Activated naive CD4-positive, alpha-beta T cell treated with anti-CD3 and anti-CD28 coated beads, Interleukin-2, amount 50 U/mL, for 72 hours (primary cell): ENCODE measurements around the gene CALHM3. TPM values are rescaled to one million over a fixed set of nuclear protein-coding genes. Genes with fewer than 3 reads are reported as not detected.
"Not testable (repeated sequence)": the region's sequence is repeated elsewhere in the genome, so short reads cannot be mapped to it uniquely, and the experiment has no call there.

Source experiments
- ATAC-seq, 2 donors: fragments of 150-1000 bp; cut with Tn5 transposase; 2 replicates each; pipeline ENCODE4 v1.10.0; 2021; ENCODE audit warnings: mild to moderate bottlenecking in 2 of 2, moderate library complexity in 2 of 2
- DNase-seq, 2 donors: peaks; one replicate each; pipeline ENCODE4 v3.0.0; 2021 to 2022; ENCODE audit warnings: low spot score in 2 of 2
- H3K27ac Mint-ChIP-seq, 2 donors: one replicate each; pipeline ENCODE4 v1.8.0; 2022; ENCODE audit warnings: mild to moderate bottlenecking in 2 of 2, mixed read lengths in 2 of 2
- H3K36me3 Mint-ChIP-seq, 2 donors: one replicate each; pipeline ENCODE4 v1.8.0; 2022; ENCODE audit warnings: mixed read lengths in 2 of 2
- H3K9me3 Mint-ChIP-seq, 2 donors: one replicate each; pipeline ENCODE4 v1.8.0; 2022; ENCODE audit warnings: mixed read lengths in 2 of 2
- total RNA-seq, 2 donors: library from RNA; stranded (reverse); gene quantifications; one replicate each; pipeline ENCODE4 v1.2.3, GENCODE V29; 2022

Gene CALHM3
- total RNA-seq, 2 donors from 2014 or later, result not detected

DNA sequence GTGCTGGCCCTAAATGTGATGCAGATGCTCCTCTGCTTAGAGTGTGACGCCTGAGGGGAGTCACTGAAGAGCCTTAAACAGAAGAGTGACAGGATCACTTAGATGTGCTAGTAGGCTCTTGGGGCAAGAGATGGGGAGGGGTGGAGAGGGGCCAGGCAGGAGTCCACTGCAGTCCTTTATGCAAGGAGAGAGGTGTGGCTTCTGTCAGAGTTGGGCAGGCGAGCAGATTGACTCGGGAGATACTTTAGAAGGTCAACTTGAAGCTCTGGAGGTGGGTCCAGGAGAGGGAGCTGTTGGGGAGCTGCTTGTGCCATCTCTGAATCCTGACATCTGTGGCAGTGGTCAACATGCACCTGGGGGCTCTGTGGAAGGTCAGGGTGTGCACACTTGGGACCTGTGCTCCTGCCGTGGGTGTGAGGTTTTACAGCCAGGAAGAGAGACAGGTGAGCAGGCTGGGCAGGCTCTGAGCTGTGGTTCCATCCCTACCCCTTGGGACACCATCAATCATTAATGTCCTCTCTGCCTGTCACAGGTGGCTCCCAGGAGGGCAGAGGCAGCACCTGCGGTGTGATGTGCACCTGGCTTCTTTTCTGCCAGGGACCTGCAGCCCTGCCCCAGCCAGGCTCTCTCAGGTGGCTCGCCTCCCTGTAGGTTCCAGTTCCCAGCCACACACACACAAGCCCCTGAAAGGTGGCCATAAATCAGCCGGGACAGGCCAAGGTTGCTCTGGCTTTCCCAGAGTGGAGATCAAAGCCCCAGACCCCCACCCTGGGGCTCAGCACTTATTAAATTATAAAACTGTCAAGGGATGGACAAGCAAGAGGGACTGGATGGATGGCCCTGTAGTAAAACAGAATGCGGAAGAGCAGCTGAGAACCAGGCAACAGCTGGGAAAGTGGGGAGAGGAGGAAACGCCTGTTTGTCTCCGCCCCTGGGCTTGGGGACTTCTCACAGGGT, 28.5 kb upstream of the CALHM3 start:
- Mint-ChIP-seq H3K9me3 (no peaks in the 10 kb centered on the region), H3K27ac (peak overlapping the region in 1 of 2 donors; percentile 11), H3K36me3 (no peaks in the 10 kb centered on the region)
- DNase-seq (no peak), ATAC-seq (no peak)

DNA sequence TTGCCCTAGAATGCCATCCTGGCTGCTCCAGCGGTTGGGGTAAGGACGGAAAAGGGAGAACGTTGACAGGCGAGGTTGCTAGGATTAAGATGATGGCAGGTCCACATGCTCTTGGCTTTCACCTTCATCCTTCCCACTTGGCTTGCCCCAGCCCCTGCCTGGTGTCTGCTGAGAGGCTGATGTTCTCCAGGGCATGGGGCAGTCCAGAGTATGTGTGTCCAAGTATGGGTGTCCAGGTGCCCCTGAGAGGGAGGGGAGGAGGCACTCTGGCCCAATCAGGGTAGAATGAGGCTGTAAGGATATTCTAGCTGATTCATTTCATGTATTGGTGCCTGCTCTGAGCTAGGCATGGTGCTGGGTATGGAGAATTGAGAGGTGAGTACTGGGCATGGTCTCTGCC, 27.0 kb upstream of the CALHM3 start:
- no peak for ATAC-seq
- no peak overlapping the region for H3K27ac Mint-ChIP-seq
- no peaks in the 10 kb centered on the region for H3K9me3 Mint-ChIP-seq
- peak in 1 of 2 donors; percentile 23 for DNase-seq
- no peaks in the 10 kb centered on the region for H3K36me3 Mint-ChIP-seq

DNA sequence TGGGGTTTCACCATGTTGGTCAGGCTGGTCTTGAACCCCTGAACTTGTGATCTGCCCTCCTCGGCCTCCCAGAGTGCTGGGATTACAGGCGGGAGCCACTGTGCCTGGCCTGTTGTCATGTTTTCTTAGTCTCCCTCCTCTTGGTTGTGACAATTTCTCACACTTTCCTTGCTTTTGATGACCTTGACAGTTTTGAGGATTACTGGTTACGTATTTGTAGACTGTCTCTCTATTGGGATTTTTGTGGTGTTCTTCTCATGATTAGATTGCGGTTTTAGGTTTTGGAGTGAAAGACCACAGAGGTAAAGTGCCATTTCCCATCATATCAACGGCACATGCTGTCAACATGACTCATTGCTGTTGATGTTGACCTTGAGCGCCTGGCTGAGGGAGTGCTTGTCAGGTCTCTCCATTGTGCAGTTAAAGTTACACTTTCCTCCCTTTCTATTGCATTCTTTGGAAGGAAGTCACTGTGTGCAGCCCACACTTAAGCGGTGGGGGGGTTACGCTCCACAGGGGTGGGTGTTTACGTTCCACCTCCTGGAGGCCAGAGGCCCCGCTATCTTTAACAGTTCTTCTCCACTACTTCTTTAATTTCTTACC, 25.2 kb upstream of the CALHM3 start:
- no peaks in the 10 kb centered on the region for H3K36me3 Mint-ChIP-seq
- ATAC-seq, result peak; percentile 85 to 93
- H3K27ac Mint-ChIP-seq, result peak overlapping the region in 1 of 2 donors; percentile 7
- peak; percentile 38 to 44 for DNase-seq
- H3K9me3 Mint-ChIP-seq, result no peaks in the 10 kb centered on the region

DNA sequence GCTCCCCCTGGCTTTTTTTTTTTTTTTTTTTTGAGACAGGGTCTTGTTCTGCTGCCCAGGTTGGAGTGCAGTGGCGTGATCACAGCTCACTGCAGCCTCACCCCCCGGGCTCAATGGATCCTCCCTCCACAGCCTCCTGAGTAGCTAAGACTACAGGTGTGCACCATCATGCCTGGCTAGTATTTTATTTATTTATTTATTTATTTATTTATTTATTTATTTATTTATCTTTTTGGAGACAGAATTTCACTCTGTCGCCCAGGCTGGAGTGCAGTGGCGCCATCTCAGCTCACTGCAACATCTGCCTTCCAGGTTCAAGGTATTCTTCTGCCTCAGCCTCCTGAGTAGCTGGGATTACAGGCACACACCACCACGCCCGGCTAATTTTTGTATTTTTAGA, 24.7 kb upstream of the CALHM3 start:
- DNase-seq, H3K36me3 Mint-ChIP-seq, H3K27ac Mint-ChIP-seq, ATAC-seq, H3K9me3 Mint-ChIP-seq: not testable (repeated sequence)

DNA sequence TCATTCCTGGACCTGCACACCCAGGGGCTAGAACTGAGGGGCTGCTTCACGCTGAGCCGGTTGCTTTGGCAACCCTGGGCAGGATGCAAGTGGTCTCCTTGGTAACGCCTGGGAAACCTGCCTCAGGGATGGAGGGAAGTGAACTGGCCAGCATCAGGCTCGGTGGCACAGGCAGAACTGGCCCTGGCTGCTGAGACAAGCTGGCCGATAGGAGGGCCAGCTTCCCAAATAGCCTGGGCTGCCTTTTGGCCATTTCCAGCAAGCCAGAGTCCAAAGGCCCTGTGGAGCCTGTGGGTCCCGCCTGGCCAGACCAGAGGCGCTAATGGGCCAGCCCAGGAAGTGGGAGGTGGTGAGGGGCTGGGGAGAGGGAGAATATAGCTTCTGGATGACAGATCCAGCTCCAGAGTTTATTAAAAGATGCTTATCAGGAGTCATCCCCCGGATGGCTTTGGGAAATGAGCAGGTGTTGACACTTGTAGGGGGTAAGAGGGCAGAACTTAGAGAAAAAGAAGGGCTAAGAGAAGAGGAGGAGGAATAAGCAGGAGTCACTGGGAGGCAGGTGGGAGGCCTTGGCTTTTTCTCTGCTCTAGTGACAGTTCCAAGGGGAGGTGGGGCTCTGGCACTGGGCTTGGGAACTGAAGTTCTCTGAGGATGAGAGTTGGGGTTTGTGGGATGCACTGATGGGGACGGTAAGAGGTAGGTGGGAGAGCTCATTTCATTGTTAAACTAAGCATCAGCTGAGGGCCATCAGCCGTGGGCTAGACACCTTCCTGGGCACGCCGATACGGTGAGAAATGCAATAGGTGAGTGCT, 24.0 kb upstream of the CALHM3 start:
- H3K27ac Mint-ChIP-seq, result no peak overlapping the region
- no peaks in the 10 kb centered on the region for H3K36me3 Mint-ChIP-seq
- no peaks in the 10 kb centered on the region for H3K9me3 Mint-ChIP-seq
- DNase-seq (no peak), ATAC-seq (no peak)

DNA sequence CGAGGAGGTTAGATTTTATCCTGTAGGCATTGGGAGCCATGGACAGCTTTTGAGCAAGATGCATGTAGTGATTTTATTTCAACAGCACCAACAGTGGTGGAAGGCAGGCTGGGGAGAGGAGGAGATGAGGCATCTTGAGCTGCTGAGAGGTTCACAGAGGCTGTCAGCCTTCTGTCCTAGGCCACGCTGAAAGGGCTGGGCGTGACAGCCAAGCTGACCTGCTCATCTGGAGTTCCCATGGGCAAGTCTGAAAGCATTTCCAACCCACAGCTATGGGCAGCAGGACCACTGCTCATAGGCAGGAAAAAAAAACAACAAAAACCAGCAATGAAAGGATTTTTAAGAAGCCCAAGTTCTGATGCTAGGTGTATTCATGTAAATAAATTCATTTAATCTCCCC, 22.1 kb upstream of the CALHM3 start:
- Mint-ChIP-seq H3K36me3 (no peaks in the 10 kb centered on the region), H3K27ac (no peak overlapping the region), H3K9me3 (no peaks in the 10 kb centered on the region)
- DNase-seq (no peak), ATAC-seq (no peak)

DNA sequence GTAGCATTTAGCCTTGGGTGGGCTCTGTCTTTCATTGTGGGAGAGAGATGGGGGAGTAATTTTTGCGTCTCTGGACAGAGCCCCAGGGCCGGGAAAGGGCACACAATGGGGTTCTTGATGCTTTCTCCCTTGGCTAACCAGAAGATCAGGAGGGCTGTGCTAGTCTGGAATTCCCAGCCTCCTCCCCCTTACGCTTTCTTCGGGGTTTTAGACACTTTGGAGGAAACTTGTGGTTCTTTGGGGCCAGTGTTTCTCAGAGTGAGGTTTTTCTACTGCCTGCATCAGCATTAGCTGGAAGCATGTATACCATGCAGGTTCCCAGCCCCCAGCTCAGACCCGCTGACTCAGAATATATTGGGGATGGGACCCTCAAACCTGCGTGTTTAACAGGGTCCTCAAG, 21.4 kb upstream of the CALHM3 start:
- H3K36me3 Mint-ChIP-seq, result no peaks in the 10 kb centered on the region
- no peaks in the 10 kb centered on the region for H3K9me3 Mint-ChIP-seq
- ATAC-seq (no peak), DNase-seq (no peak)
- no peak overlapping the region for H3K27ac Mint-ChIP-seq

DNA sequence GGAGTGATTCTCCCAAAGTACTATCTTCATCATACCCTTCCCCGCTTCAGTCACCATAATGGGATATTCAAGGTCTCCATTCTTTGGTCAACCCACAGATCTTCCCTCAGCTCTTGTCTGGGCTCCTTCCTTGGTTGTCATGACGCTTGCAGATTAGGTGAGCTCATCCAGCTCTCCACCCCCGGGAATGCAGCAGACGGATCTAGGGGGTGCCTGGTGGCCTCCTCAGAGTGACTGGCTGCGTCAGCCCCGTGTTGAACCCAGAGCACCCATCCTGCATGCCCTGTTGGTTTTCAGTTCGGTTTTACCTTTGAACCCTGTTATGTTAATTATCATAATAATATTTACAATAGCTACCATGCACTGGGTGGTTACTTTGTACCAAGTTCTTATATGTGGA, 20.8 kb upstream of the CALHM3 start:
- ATAC-seq, result no peak
- Mint-ChIP-seq H3K27ac (no peak overlapping the region), H3K9me3 (no peaks in the 10 kb centered on the region), H3K36me3 (no peaks in the 10 kb centered on the region)
- DNase-seq, result no peak

DNA sequence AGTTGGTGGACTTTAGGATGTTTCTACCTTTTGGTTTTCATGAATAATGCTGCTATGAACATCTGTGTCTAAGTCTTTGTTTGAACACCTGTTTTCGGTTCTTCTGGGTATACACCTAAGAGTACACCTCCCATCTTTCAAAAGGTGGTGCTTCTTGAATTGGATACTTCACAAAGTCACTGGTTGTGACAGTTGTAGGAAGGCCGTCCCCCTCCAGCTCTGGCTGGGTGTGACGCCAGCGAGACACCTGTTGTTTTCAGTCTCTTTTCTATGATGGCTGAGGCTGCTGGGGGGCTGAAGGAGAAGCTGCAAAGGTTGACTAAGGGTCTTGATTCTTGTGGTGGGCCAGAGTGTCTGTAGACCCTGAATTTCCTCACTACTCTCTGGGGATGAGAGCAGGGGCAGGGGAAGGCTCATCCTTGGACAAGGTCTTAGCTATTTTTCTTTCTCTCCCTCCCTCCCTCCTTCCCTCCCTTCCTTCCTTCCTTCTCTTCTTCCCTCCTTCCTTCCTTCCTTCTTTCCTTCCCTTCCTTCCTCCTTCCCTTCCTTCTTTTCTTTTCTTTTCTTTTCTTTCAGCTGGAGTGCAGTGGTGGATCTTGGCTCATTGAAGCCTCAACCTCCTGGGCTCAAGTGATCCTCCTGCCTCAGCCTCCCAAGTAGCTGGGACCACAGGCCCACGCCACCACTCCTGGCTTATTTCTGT, 20.0 kb upstream of the CALHM3 start:
- H3K9me3 Mint-ChIP-seq, result no peaks in the 10 kb centered on the region
- H3K27ac Mint-ChIP-seq, result no peak overlapping the region
- ATAC-seq, result no peak
- no peaks in the 10 kb centered on the region for H3K36me3 Mint-ChIP-seq
- DNase-seq, result no peak

DNA sequence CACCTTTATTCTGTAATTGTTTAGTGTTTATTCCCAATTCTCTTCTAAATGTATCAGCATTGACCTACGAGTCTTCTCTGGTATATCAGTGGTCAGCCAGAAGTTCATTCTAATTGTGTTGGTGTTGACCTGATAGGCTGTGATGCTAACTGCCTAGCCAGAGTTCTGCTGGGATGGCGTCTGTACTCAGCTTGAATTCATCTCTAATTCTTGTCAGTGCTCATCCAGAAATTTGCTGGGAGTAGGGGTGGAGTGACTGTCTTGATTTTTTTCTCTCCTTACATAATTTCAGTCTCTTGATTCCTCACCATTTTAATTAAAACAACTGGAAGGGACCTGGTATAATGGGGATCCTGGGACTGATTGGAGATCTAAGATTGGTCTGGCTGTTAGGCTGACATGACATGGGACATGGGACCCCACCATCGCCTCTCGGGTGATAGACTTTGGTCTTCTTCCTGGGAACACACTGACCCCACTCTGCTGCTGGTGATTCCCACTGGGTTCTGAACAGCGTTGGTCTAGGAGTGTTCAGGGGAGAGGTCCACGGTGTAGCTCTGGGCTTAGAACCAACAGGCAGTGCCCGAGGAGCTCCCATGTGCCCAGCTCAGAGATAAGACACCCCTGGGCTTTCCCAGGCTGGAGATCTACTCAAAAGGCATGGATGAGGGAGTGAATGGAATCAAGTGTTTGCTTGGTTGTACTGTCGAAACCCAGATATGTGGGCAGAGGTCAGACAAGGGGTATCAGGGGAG, 18.3 kb upstream of the CALHM3 start:
- no peak for ATAC-seq
- Mint-ChIP-seq H3K36me3 (peaks cover 0 to 4% of the 10 kb centered on the region in 2 donors), H3K9me3 (no peaks in the 10 kb centered on the region), H3K27ac (no peak overlapping the region)
- no peak for DNase-seq

DNA sequence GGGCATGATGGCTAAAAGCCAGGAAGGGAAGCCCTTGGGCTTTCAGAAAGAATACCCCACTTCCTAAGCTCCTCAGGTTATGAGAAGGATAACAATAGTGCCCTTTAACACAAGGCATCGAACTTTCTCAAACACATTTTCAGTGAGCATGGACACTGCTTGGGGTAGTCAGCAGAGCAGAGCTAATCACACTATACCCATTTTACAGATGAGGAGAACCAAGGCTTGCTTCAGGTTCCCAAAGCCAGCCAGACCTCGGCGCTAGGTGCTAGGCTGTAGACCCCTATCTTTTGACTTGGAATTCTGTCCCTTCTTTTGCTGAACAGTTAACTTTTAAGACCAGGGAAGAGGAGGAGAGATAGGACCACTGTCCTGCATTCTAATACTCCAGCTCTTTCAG, 16.3 kb upstream of the CALHM3 start:
- ATAC-seq, result no peak
- Mint-ChIP-seq H3K9me3 (no peaks in the 10 kb centered on the region), H3K36me3 (peaks cover 0 to 4% of the 10 kb centered on the region in 2 donors), H3K27ac (no peak overlapping the region)
- DNase-seq, result no peak

DNA sequence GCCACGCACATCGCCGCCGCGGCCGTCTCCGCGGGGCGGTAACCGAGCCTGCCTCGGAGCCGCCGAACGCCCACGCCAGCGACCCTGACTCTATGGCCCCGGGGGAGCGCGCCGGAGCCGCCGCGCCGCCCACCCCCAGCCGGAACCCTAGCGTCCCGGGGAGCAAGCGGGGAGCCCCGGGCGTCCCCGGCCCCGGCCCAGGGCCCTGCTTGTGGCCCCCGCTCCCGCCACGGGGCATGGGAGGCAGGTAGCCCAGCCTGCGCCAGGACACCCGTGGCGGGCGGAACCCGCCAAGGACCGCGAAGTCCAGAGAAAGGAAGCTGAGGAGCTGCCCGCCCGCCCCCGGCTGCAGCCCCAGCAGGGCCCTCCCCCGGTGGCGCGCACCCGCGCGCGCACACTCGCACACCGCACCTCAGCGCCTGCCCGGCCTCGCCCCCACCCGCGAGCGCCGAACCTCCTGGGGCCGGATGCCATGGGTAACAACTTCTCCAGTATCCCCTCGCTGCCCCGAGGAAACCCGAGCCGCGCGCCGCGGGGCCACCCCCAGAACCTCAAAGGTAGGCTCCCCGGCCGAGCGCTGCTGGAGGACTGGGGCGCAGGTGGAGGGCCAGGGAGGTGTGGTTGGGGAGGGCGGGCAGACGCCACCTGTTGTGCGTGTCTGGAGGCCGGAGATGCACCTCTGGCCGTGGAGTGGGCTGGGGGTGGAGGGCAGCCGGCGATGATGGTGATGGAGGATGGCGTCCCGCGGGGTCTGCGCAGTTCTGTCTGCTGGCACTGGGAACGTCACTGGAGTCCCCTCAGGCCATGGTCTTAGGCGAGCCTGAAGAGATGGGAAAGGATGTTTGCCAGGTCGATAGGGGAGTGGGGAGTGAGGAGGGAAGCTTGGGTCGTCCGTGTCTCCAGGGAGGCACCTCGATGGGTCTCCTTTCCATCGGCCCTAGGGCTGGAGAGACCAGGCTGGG, 15.2 kb upstream of the CALHM3 start:
- peak in 1 of 2 donors; percentile 29 for DNase-seq
- peaks cover 0 to 4% of the 10 kb centered on the region in 2 donors for H3K36me3 Mint-ChIP-seq
- peak overlapping the region in 1 of 2 donors; percentile 46 for H3K27ac Mint-ChIP-seq
- no peaks in the 10 kb centered on the region for H3K9me3 Mint-ChIP-seq
- ATAC-seq, result peak; percentile 10 to 27

DNA sequence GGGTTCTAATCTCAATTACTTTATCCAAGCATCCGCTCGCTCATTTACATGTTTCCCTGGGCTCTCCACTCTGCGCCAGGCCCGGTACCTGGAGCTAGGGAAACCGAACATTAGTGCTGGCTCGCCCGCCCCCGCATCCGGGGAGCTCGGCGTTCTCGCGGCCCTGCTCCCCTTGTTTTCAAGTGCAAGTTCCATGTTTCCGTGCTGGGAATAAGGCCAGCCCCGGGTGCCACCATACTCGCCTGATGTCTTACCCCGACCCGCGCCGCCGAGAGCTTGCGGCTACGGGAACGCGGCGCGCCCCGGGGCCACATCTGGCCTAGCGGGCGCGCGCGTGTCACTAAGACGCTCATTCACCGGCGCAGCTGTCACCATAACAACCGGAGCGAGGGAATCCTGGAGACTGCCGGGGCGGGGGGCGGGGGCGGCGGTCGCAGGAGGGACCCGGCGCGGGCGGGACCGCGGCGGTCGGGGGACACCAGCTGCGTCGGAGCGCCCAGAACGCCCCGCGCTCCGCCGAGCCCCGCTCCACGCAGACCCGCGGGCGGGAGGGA, 14.4 kb upstream of the CALHM3 start, which contains the start of gene NEURL1:
NEURL1 (plus strand) TSS at position 344 of the 554 bp plus-strand sequence. CDS start 683 bp downstream, outside the sequence.
- Mint-ChIP-seq H3K27ac (peak within 1 kb of the TSS in 1 of 2 donors; percentile 46), H3K36me3 (peaks cover 0 to 4% of the 10 kb centered on the region in 2 donors), H3K9me3 (no peaks in the 10 kb centered on the region)
- DNase-seq (no peak), ATAC-seq (peak; percentile 21 to 26)

DNA sequence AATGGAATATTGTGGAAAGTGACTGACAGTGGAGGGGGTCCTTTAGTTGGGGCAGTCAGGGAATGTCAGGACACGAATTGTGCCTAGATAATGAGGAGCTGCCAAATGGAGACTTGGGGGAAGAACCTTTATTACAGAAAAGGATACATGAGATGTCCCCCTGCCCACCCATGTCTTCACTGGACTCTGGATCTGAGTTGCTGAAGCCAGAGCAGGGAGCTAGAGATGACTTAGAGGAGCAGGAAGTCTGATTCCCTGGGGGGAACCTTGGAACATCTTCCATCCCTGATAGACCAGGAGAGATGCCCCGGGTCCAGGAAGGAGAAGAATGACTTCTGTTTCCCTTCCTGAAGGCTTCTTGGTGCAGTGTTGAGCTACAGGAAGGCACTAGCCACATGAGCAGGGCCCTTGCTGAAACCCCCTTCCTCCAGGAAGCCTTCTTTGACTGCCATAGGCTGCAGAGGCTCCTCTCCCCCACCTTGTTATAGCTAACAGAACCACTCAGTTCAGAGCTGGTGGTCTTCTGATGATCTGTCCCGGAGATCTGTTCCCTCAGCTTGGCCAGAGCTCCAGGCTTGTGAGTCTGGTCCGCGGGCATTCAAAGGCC, 13.7 kb upstream of the CALHM3 start:
- DNase-seq, result no peak
- no peak for ATAC-seq
- Mint-ChIP-seq H3K27ac (no peak overlapping the region), H3K36me3 (peaks cover 0 to 4% of the 10 kb centered on the region in 2 donors), H3K9me3 (no peaks in the 10 kb centered on the region)
